K562 (cell line): Measurements from ENCODE around the gene PDE8A. TPM values are rescaled to one million over a fixed set of nuclear protein-coding genes. Genes with fewer than 3 reads are reported as not detected.
A peak's percentile ranks its signal among the peaks of the same experiment; 100 is the strongest.

Experiments used
- GABPA ChIP-seq: fragments of 200-800 bp; sonication (Bioruptor generic); conservative IDR thresholded peaks from 2 replicates; pipeline ENCODE4 v1.6.1; 2016; ENCODE audit warnings: low read depth, missing genetic modification characterization, missing compliant biosample characterization
- GTF3C2 ChIP-seq: IDR thresholded peaks from 3 replicates; pipeline ENCODE4 v1.6.1; 2011; ENCODE audit warnings: borderline replicate concordance, mild to moderate bottlenecking, moderate library complexity; ENCODE audit not compliant: insufficient read length; ENCODE audit errors: extremely low read depth
- MAFG ChIP-seq: fragments of 450-650 bp; conservative IDR thresholded peaks from 2 replicates; pipeline ENCODE4 v1.6.1; 2016; ENCODE audit warnings: missing genetic modification characterization, missing compliant biosample characterization
- RNF2 ChIP-seq: sonication (generic); IDR thresholded peaks from 2 replicates; pipeline ENCODE4 v1.6.1; 2016
- SMARCC2 ChIP-seq: fragments of 450-650 bp; IDR thresholded peaks from 2 replicates; pipeline ENCODE4 v1.6.1; 2017; ENCODE audit warnings: antibody characterized with exemption, moderate library complexity, mild to moderate bottlenecking, low read depth
- SP1 ChIP-seq: sonication (generic); formaldehyde crosslinking; IDR thresholded peaks from 2 replicates; pipeline ENCODE4 v1.8.1; 2022; ENCODE audit warnings: mild to moderate bottlenecking, missing genetic modification reagents
- TEAD4 ChIP-seq, 2 experiments: sonication (generic) in 1 of 2; formaldehyde crosslinking in 1 of 2; IDR thresholded peaks; 2 replicates each; pipeline versions ENCODE4 v1.6.1 to v1.8.0; 2012 to 2022; ENCODE audit warnings: borderline replicate concordance in 1 of 2, inconsistent platforms in 1 of 2, low read length in 1 of 2, mild to moderate bottlenecking in 1 of 2, missing genetic modification reagents in 1 of 2
- ZFP1 ChIP-seq: fragments of 450-650 bp; formaldehyde crosslinking; IDR thresholded peaks from 2 replicates; pipeline ENCODE4 v1.4.0; 2020; ENCODE audit warnings: mild to moderate bottlenecking, mixed read lengths
- ZNF551 ChIP-seq: fragments of 250-450 bp; sonication (Bioruptor Pico); IDR thresholded peaks from 2 replicates; pipeline ENCODE4 v1.5.0; 2021; ENCODE audit warnings: mild to moderate bottlenecking, moderate library complexity
- ZNF586 ChIP-seq: fragments of 450-650 bp; formaldehyde crosslinking; conservative IDR thresholded peaks from 2 replicates; pipeline ENCODE4 v1.4.0; 2020; ENCODE audit warnings: mild to moderate bottlenecking, moderate library complexity
- polyA plus RNA-seq, 8 experiments: library from polyadenylated mRNA; depleted of rRNA in 4 of 8; stranded (reverse) in 5 of 8; unstranded in 3 of 8; fragments of >200 nt; fragmentation: Nextera tagmentation in 2 of 8; fragmentation: Illumina TruSeq in 1 of 8; extraction: Ambion mirVana in 2 of 8; extraction: Trizol in 1 of 8; gene quantifications; 2 replicates each; pipeline versions ENCODE4 v1.2.1 to v1.2.3, GENCODE V29; 2011 to 2014; ENCODE audit warnings: inconsistent platforms in 1 of 8, missing spikeins in 1 of 8
- total RNA-seq, 7 experiments: library from RNA; depleted of rRNA in 6 of 7; stranded (reverse); fragments of >200 nt in 6 of 7; fragmentation: Illumina TruSeq in 2 of 7; extraction: Trizol in 2 of 7; gene quantifications; 2 replicates each; pipeline versions ENCODE4 v1.2.1 to v1.2.3, GENCODE V29; 2011 to 2021; ENCODE audit warnings: low replicate concordance in 1 of 7
- TF ChIP-seq, protein P1 (sequence below): fragments of 450-650 bp; formaldehyde crosslinking; IDR thresholded peaks from 2 replicates; pipeline ENCODE4 v1.4.0; 2020; ENCODE audit warnings: mild to moderate bottlenecking
- TF ChIP-seq, protein P2 (sequence below): fragments of 250-450 bp; sonication (Bioruptor Pico); IDR thresholded peaks from 2 replicates; pipeline ENCODE4 v1.5.1; 2021; ENCODE audit warnings: mild to moderate bottlenecking

PDE8A gene
- total and polyA plus RNA-seq, 9 of the 15 experiments (the other 6 are each of a cell fraction or from before 2014, with no cell fraction given), result 5.9 to 40.3 (median 19.8) TPM

DNA sequence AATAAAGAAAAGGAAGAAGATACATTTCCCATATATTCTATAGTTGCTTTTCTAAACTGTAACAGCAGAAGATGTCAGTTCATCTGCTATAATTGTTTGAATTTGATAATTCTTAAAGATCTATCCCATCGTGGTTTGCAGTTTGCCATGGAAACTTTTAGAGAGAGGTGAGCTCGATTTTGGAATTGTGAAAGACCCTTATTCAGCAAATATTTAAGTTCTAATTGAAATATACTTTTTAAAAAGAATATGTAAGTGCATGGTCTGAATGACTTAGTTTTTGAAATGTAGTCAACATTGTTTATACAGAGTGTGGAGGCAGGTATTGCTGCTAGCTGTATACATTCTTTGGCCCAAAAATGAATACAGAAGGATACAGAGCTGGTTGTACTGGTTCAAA is 127.7 kb downstream of the PDE8A start (continued):
- TF ChIP-seq, protein P1, sequence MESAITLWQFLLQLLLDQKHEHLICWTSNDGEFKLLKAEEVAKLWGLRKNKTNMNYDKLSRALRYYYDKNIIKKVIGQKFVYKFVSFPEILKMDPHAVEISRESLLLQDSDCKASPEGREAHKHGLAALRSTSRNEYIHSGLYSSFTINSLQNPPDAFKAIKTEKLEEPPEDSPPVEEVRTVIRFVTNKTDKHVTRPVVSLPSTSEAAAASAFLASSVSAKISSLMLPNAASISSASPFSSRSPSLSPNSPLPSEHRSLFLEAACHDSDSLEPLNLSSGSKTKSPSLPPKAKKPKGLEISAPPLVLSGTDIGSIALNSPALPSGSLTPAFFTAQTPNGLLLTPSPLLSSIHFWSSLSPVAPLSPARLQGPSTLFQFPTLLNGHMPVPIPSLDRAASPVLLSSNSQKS (CRISPR knock-in tag), result no peak
- TF ChIP-seq ZFP1 (CRISPR knock-in tag) (no peak), GTF3C2 (no peak), ZNF551 (no peak), GABPA (tag) (no peak), RNF2 (no peak), SMARCC2 (no peak), ZNF586 (no peak), TEAD4 (IDR thresholded peaks at IDR 0.05; ENCODE audit: low read length) (no peak), TEAD4 (CRISPR knock-in tag; IDR thresholded peaks at IDR 0.05; ENCODE audit: borderline replicate concordance) (no peak), SP1 (no peak), MAFG (tag) (peak; percentile 25; the same call in 1 of the 2 replicates)
- TF ChIP-seq, protein P2, sequence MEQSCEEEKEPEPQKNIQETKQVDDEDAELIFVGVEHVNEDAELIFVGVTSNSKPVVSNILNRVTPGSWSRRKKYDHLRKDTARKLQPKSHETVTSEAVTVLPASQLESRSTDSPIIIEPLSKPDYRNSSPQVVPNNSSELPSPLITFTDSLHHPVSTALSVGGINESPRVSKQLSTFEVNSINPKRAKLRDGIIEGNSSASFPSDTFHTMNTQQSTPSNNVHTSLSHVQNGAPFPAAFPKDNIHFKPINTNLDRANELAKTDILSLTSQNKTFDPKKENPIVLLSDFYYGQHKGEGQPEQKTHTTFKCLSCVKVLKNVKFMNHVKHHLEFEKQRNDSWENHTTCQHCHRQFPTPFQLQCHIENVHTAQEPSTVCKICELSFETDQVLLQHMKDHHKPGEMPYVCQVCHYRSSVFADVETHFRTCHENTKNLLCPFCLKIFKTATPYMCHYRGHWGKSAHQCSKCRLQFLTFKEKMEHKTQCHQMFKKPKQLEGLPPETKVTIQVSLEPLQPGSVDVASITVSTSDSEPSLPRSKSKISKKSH (CRISPR knock-in tag), result no peak
- TF ChIP-seq, all 486 proteins: peak for 4
